Measurements from ENCODE around the gene DUOX2. TPM values are rescaled to one million over a fixed set of nuclear protein-coding genes. Genes with fewer than 3 reads are reported as not detected.

Gene DUOX2
- total and polyA plus RNA-seq, 2 experiments from 2014 or later, result not detected

GRCh38 chr15:45097466-45097865 lies 16.5 kb downstream of the DUOX2 start:
- no peaks in the 10 kb centered on the region for H3F3A ChIP-seq (replicated peaks; ENCODE audit: low read depth)
- H4K20me1 ChIP-seq (replicated peaks; ENCODE audit: insufficient read depth), result no peaks in the 10 kb centered on the region
- peaks cover 8% of the 10 kb centered on the region for H3K27me3 Mint-ChIP-seq (ENCODE audit: insufficient read depth, low read depth, poor library complexity)
- no peaks in the 10 kb centered on the region for H3K27me3 ChIP-seq (ENCODE audit: insufficient read depth)
- no peaks in the 10 kb centered on the region for H3K36me3 Mint-ChIP-seq (ENCODE audit: low read depth)
- H3K36me3 ChIP-seq (ENCODE audit: insufficient read depth), result no peaks in the 10 kb centered on the region
- no peak overlapping the region for H3K4me3 ChIP-seq
- no peaks in the 10 kb centered on the region; the same call in 2 of the 3 replicates for H3K9me3 Mint-ChIP-seq
- no peak overlapping the region for H3K4me3 Mint-ChIP-seq
- no peaks in the 10 kb centered on the region for H3K79me2 ChIP-seq (replicated peaks; ENCODE audit: insufficient read depth)
- peaks cover 15% of the 10 kb centered on the region for H3K4me1 ChIP-seq (ENCODE audit: insufficient read depth)
- H3K27ac Mint-ChIP-seq, result no peak overlapping the region
- no peak for ATAC-seq
- H3K4me2 ChIP-seq, result no peak overlapping the region
- TF ChIP-seq NANOG (IDR thresholded peaks at IDR 0.05; ENCODE audit: borderline replicate concordance), result no peak
- TF ChIP-seq JUNB (IDR thresholded peaks at IDR 0.05; ENCODE audit: unreplicated experiment), result no peak
- TF ChIP-seq ZNF462 (CRISPR knock-in tag; IDR thresholded peaks at IDR 0.05), result no peak
- no peak for TF ChIP-seq REST (IDR thresholded peaks at IDR 0.05; ENCODE audit: unreplicated experiment)
- no peak for TF ChIP-seq ZNF331 (CRISPR knock-in tag; IDR thresholded peaks at IDR 0.05; ENCODE audit: low read depth)
- TF ChIP-seq CTCF (conservative IDR thresholded peaks at IDR 0.05; ENCODE audit: low read depth in 2 of 2), result no peak
- no peak for TF ChIP-seq STAT1 (IDR thresholded peaks at IDR 0.05; ENCODE audit: unreplicated experiment)
- TF ChIP-seq CREB1 (CRISPR knock-in tag; IDR thresholded peaks at IDR 0.05; ENCODE audit: low read depth), result no peak
- TF ChIP-seq ZNF114 (CRISPR knock-in tag; IDR thresholded peaks at IDR 0.05), result no peak
- no peak for TF ChIP-seq ETS1 (IDR thresholded peaks at IDR 0.05)
- no peaks in the 10 kb centered on the region for H3K9me2 ChIP-seq (ENCODE audit: insufficient read depth)
- H2AFZ ChIP-seq, result no peak overlapping the region
- peaks cover 18% of the 10 kb centered on the region for H3K4me1 Mint-ChIP-seq
- DNase-seq (ENCODE audit: low spot score), result no peak
- H3K27ac ChIP-seq (ENCODE audit: low read depth), result no peak overlapping the region
